ENCODE data around the gene GCLC. TPM values are rescaled to one million over a fixed set of nuclear protein-coding genes. Genes with fewer than 3 reads are reported as not detected.

Gene GCLC
- total and polyA plus RNA-seq, 10 of the 15 experiments (the other 5 are each of a cell fraction or from before 2014, with no cell fraction given), result 6.5 to 23.6 (median 12.5) TPM

DNA sequence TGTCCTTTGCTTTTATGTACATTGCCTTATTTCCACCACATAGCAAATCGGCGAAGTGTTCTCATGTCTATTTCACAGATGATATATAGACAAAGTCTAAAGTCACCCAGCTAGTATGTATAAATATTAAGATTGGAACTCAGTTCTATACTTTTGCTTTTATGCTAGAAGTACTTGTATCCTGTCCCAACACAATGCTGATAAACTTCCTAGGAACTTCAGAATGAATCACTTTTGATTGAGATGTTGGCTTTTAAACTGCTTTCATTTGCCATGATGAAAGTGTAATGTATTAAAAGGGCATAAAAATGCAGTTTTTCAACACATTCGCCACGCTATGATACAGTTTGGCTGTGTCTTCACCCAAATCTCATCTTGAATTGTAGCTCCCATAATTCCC is 50.8 kb downstream of the GCLC start:
- ATAC-seq (no peak), DNase-seq (ENCODE audit: low read depth, low spot score) (no peak), FAIRE-seq (no peak)
- Histone ChIP-seq H2AFZ (ENCODE audit: control insufficient read depth, low read depth, low read length) (no peak overlapping the region), H3K79me2 (ENCODE audit: control insufficient read depth, insufficient read depth, low read length) (no peaks in the 10 kb centered on the region), H3K4me3 (no peak overlapping the region), H3K27ac (ENCODE audit: control insufficient read depth, insufficient read depth) (no peak overlapping the region), H3K27me3 (replicated peaks in 1 of 2; ENCODE audit: control insufficient read depth in 2 of 2, insufficient read depth in 2 of 2, low read length in 1 of 2) (no peaks in the 10 kb centered on the region), H3K4me2 (ENCODE audit: control insufficient read depth, insufficient read depth) (no peak overlapping the region), H3K9me3 (replicated peaks; ENCODE audit: control insufficient read depth, insufficient read depth, low read length) (no peaks in the 10 kb centered on the region), H3K9ac (ENCODE audit: control insufficient read depth, insufficient read depth, low read length) (no peak overlapping the region), H3K36me3 (ENCODE audit: control insufficient read depth in 2 of 2, insufficient read depth in 2 of 2, low read length in 1 of 2) (no peaks in the 10 kb centered on the region; a peak in 1 of 4 replicates), H3K4me1 (ENCODE audit: control insufficient read depth, insufficient read depth, low read length) (no peaks in the 10 kb centered on the region), H4K20me1 (ENCODE audit: control insufficient read depth, insufficient read depth) (no peaks in the 10 kb centered on the region)
- no TSS peak for BruUV-seq (replicated peaks)
- intact Hi-C loops (cut with micrococcal nuclease; ENCODE audit: unreplicated experiment) (no loop called here), in situ Hi-C loops (cut with MboI) (loop anchor here (5.0 kb wide), 2 partner anchors 158 to 238 kb away; no protein-coding TSS in a partner anchor)
- CTCF ChIA-PET, result interaction anchor here (0.9 to 9.6 kb wide), 32 partner anchors 8 to 326 kb away, joined by 3 to 261 read pairs (median 6); no protein-coding TSS in a partner anchor
- TF ChIP-seq ESRRA (IDR thresholded peaks at IDR 0.05; ENCODE audit: low read length) (no peak), SMAD1 (IDR thresholded peaks at IDR 0.05; ENCODE audit: low read depth, partially characterized antibody) (no peak), RCOR1 (conservative IDR thresholded peaks at IDR 0.05; ENCODE audit: low read depth, low read length) (no peak), HDAC2 (IDR thresholded peaks at IDR 0.05) (no peak), TCF12 (IDR thresholded peaks at IDR 0.05; ENCODE audit: low read depth, low read length) (no peak), PML (IDR thresholded peaks at IDR 0.05; ENCODE audit: low read length) (no peak), CREM (IDR thresholded peaks at IDR 0.05; ENCODE audit: low read depth) (no peak), RELA (IDR thresholded peaks at IDR 0.05; ENCODE audit: borderline replicate concordance, partially characterized antibody) (no peak)
- TF ChIP-seq, protein P1, sequence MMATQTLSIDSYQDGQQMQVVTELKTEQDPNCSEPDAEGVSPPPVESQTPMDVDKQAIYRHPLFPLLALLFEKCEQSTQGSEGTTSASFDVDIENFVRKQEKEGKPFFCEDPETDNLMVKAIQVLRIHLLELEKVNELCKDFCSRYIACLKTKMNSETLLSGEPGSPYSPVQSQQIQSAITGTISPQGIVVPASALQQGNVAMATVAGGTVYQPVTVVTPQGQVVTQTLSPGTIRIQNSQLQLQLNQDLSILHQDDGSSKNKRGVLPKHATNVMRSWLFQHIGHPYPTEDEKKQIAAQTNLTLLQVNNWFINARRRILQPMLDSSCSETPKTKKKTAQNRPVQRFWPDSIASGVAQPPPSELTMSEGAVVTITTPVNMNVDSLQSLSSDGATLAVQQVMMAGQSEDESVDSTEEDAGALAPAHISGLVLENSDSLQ (IDR thresholded peaks at IDR 0.05), result no peak
- SMC1A ChIA-PET (ENCODE audit: uncharacterized antibody, unreplicated experiment), result interaction anchor here (0.6 to 3.6 kb wide), 30 partner anchors 8 to 347 kb away, joined by 3 to 42 read pairs (median 4); partner anchors contain the start of gene LRRC1
- POLR2A ChIA-PET, result no interaction called here
- RAD21 ChIA-PET (ENCODE audit: unreplicated experiment), result interaction anchor here (0.7 to 2.9 kb wide), 11 partner anchors 50 to 324 kb away, joined by 3 to 27 read pairs (median 12); partner anchors contain the start of gene GCLC
- WGBS (ENCODE audit: insufficient coverage, insufficient replicate concordance, low lambda C conversion rate, missing lambda C conversion rate), result 82% methylated on average over 4 of the region's 4 CpGs

Measured in GM12878 (cell line).